ENCODE results near the gene OGFOD1.

The OGFOD1 gene

DNA sequence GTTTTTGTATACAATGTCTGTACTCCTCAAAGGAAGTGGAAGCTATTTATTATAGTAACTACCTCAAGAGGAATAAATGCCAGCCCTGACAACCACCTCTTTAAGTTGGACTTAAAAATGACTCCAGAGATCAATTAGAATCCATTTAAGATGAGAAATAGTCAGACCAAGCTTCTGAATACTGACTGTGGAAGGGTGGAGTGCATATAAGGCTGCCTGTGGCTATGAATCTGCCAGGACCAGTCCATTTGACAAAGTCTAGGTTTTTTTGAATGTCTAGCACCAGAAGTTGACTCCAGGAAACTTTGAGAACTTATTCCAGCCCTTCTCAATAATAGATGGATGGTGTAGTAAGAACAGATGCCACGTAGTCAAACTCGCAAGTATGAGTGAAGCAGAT, 15.0 kb downstream of the OGFOD1 start:
- no peak for TF ChIP-seq ZFX (IDR thresholded peaks at IDR 0.05; ENCODE audit: borderline replicate concordance)
- TF ChIP-seq, protein P1, sequence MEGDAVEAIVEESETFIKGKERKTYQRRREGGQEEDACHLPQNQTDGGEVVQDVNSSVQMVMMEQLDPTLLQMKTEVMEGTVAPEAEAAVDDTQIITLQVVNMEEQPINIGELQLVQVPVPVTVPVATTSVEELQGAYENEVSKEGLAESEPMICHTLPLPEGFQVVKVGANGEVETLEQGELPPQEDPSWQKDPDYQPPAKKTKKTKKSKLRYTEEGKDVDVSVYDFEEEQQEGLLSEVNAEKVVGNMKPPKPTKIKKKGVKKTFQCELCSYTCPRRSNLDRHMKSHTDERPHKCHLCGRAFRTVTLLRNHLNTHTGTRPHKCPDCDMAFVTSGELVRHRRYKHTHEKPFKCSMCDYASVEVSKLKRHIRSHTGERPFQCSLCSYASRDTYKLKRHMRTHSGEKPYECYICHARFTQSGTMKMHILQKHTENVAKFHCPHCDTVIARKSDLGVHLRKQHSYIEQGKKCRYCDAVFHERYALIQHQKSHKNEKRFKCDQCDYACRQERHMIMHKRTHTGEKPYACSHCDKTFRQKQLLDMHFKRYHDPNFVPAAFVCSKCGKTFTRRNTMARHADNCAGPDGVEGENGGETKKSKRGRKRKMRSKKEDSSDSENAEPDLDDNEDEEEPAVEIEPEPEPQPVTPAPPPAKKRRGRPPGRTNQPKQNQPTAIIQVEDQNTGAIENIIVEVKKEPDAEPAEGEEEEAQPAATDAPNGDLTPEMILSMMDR (IDR thresholded peaks at IDR 0.05): no peak

DNA sequence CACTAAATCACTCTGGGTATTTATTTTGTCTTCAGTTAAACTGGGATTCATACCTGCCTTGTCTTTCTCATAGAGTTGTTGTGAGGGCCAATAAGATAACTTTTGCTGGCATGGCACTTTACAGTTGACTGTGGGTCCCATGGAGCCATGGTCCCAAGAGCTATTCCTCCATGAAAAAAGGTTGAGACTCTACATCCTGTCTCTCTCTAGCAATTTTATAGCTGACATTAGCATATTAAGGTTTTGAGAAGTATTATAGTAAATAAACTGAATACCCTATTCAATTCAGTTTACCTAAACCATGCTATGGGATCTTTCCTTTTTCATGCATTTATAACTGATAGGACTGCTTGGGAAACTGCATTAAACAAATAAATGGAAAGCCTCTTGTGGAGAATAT, 17.4 kb downstream of the OGFOD1 start:
- TF ChIP-seq, protein P1 (IDR thresholded peaks at IDR 0.05): no peak
- no peak for TF ChIP-seq ZFX (IDR thresholded peaks at IDR 0.05; ENCODE audit: borderline replicate concordance)
- no peak overlapping the region for H3K27ac ChIP-seq

More for the DNA sequence above, 15.0 kb downstream of the OGFOD1 start:
- H3K27ac ChIP-seq: no peak overlapping the region

GRCh38 chr16:56469748-56470147, 18.4 kb downstream of the OGFOD1 start:
- TF ChIP-seq, protein P1 (IDR thresholded peaks at IDR 0.05): no peak
- TF ChIP-seq ZFX (IDR thresholded peaks at IDR 0.05; ENCODE audit: borderline replicate concordance): no peak
- no peak overlapping the region for H3K27ac ChIP-seq

- TF ChIP-seq ZFX (IDR thresholded peaks at IDR 0.05; ENCODE audit: borderline replicate concordance): no peak
- TF ChIP-seq, protein P1 (IDR thresholded peaks at IDR 0.05): no peak
- no peak overlapping the region for H3K27ac ChIP-seq
These were observed 18.9 kb downstream of the OGFOD1 start for GRCh38 chr16:56470232-56470631.

DNA sequence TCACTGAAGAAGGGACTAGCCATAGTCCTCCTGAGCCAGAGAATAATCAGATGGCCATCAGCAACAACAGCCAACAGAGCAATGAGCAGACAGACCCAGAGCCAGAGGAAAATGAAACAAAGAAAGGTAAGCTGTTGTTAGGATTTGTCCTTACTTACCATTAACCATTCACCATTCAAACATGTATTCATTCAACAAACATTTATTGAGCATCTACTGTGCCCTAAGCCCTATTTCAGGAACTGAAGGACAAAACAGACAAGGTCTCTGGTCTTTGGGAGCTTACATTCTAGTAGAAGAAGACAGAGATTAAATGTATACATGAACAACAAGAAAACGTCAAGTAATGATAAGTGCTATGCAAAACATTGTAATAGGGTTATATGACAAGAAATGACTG, 19.3 kb downstream of the OGFOD1 start:
- no peak overlapping the region for H3K27ac ChIP-seq

DNA sequence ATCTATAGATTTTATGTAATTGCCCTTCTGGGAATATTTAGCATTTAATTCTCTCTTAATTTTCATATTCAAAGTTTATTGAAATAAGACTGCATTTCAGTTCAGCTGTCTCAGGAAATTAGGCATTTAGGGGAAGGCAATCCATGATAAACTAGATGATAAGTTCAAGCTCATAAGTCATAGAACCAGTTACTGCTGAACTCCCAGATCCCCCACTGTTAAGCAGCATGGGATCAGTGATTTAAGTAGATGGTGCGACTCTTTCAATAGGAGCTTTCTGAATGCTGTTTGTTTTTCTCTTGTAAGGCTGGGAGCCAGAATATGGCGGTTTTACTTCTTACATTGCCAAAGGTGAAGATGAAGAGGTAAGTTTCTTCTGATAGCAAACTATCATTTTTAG, 23.8 kb downstream of the OGFOD1 start:
- no peak overlapping the region for H3K27ac ChIP-seq
- TF ChIP-seq, protein P1 (IDR thresholded peaks at IDR 0.05): no peak
- no peak for TF ChIP-seq ZFX (IDR thresholded peaks at IDR 0.05; ENCODE audit: borderline replicate concordance)

More for the DNA sequence above, 19.3 kb downstream of the OGFOD1 start:
- TF ChIP-seq, protein P1 (IDR thresholded peaks at IDR 0.05): no peak
- TF ChIP-seq ZFX (IDR thresholded peaks at IDR 0.05; ENCODE audit: borderline replicate concordance): no peak

DNA sequence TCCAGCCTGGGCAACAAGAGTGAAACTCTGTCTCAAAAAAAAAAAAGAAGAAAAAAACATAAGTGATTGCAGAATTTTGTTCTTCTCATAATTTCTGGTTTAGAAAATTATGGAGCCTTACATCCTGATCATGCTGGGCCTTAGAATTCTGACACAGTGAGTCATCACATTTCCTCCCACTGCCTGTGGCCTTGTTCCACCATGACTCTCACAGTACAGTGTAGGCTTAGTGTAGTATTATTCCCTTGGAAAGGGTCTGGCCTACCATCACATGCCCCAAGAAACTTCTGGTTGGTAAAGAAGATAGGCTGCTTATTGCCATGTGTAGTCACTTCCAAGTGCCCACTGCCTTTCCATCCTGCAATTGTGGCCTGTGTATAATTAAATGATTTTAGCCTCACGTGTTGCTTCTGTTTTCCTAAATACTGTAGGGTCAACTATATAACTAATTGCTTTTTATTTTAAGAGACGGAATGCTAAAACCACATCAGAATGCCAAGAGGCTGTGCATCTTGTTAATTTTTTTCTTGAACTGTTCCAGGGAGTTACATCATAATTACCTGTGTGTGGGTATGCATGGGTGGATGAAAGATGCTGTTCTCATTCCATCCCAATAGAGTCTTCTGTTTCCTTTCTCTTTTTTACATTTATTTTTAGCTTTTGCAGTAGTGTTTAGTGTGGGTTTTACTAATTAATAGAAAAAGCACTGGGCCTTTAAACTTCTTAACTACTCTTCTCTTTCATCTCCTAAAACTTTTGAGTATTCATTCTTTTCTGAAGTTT, 25.9 kb downstream of the OGFOD1 start:
- H3K27ac ChIP-seq: no peak overlapping the region

More for the DNA sequence above, 25.9 kb downstream of the OGFOD1 start:
- TF ChIP-seq, protein P1 (IDR thresholded peaks at IDR 0.05): no peak
- no peak for TF ChIP-seq ZFX (IDR thresholded peaks at IDR 0.05; ENCODE audit: borderline replicate concordance)

Data from 22Rv1 (cell line).